ENCODE measurements around the gene LRBA. TPM values are rescaled to one million over a fixed set of nuclear protein-coding genes. Genes with fewer than 3 reads are reported as not detected.

LRBA gene
- polyA plus RNA-seq, 6 donors from 2014 or later = 18.0 to 25.7 (median 19.6) TPM

DNA sequence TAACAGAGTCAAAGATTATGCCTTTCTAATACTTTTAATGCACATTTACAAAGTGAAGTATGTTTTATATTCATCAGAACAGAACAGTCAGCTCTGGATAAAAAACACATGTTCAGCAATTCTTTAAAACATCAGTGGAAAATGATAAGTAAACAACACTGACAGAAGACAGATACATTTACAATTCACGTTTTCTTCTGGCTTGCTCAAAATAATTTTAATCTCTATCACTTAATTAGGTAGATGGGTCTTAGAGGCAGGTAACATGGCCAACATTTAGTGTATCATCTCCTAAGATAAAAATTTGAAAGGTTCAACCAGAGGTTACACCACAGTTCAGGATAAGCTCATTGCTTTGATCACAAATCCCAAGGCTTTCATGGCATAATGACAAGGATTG is 589.9 kb downstream of the LRBA start:
- no peak for DNase-seq
- Mint-ChIP-seq H3K27ac (no peak overlapping the region), H3K36me3 (peaks cover 8 to 17% of the 10 kb centered on the region in 2 donors), H3K4me1 (no peaks in the 10 kb centered on the region), H3K9me3 (no peaks in the 10 kb centered on the region), H3K4me3 (no peak overlapping the region), H3K27me3 (no peaks in the 10 kb centered on the region)
- ATAC-seq (ENCODE audit: low read depth in 2 of 2) = no peak

- no peak overlapping the region for H3K27ac Mint-ChIP-seq
These were observed 591.6 kb downstream of the LRBA start for GRCh38 chr4:150423503-150423902.

DNA sequence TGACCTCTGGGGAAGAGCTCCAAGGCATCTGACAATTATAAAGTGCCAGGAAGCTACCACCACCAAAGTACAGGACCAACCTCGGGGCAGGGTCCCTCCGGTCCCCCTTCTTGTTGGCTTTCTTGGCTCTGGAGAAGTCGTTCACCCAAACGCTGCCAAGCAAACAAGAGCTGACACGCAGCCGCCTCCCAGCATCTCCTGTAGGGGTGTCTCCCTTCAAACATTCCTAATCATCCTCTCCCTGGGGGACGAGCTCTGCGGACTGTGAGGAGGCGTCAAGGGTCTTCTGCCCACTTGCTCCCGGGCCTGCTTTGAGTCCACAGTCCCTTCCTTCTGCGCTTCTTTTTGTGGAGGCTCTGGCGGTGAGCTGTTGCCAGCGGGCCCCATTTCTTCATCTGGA is 592.0 kb downstream of the LRBA start:
- no peaks in the 10 kb centered on the region for H3K9me3 Mint-ChIP-seq
- ATAC-seq (ENCODE audit: low read depth in 2 of 2) (no peak), DNase-seq (no peak)
- peaks cover 8 to 17% of the 10 kb centered on the region in 2 donors for H3K36me3 Mint-ChIP-seq
- H3K4me1 Mint-ChIP-seq = no peaks in the 10 kb centered on the region
- H3K27ac Mint-ChIP-seq = no peak overlapping the region
- no peaks in the 10 kb centered on the region for H3K27me3 Mint-ChIP-seq
- no peak overlapping the region for H3K4me3 Mint-ChIP-seq

More at GRCh38 chr4:150423503-150423902, 591.6 kb downstream of the LRBA start:
- Mint-ChIP-seq H3K4me3 (no peak overlapping the region), H3K9me3 (no peaks in the 10 kb centered on the region), H3K4me1 (no peaks in the 10 kb centered on the region), H3K36me3 (peaks cover 8 to 17% of the 10 kb centered on the region in 2 donors), H3K27me3 (no peaks in the 10 kb centered on the region)
- ATAC-seq (ENCODE audit: low read depth in 2 of 2) (no peak), DNase-seq (no peak)

DNA sequence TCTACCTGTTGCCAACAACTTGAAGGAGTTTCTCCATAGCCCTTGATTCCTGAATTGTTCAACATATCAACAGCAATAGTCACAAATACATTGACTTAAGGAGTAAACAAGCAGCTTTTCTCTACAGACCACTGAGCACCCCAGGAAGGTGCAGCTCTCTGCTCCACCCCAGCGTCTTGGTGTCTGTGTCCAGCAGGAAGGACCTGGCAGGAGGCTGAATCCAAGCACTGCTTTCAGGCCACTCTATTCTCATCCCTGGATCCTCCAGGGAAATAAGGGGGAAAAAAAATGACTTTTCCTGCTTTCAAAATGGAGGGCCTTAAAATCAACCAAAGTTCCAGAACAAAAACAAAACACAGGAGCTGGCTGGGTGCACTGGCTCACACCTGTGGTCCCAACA is 593.5 kb downstream of the LRBA start:
- no peaks in the 10 kb centered on the region for H3K9me3 Mint-ChIP-seq
- no peaks in the 10 kb centered on the region for H3K27me3 Mint-ChIP-seq
- no peaks in the 10 kb centered on the region for H3K4me1 Mint-ChIP-seq
- no peak overlapping the region for H3K27ac Mint-ChIP-seq
- no peak overlapping the region for H3K4me3 Mint-ChIP-seq
- peaks cover 8 to 17% of the 10 kb centered on the region in 2 donors for H3K36me3 Mint-ChIP-seq
- no peak for DNase-seq
- ATAC-seq (ENCODE audit: low read depth in 2 of 2) = no peak

DNA sequence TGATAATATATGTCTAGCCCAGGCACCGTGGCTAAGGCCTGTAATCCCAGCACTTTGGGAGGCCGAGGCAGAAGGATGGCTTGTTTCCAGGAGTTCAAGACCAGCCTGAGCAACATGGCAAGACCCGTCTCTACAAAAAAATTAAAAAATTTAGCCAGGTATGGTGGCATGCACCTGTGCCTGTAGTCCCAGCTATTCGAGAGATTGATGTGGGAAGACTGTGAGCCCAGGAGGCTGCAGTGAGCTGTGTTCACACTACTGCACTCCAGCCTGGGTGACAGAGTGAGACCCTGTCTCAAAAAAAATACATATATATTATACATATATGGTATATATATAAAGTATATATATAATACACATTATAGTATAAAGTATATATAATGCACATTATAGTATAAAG is 595.1 kb downstream of the LRBA start:
- Mint-ChIP-seq H3K4me1 (no peaks in the 10 kb centered on the region), H3K4me3 (no peak overlapping the region), H3K27me3 (no peaks in the 10 kb centered on the region), H3K9me3 (no peaks in the 10 kb centered on the region), H3K27ac (no peak overlapping the region), H3K36me3 (peaks cover 8 to 17% of the 10 kb centered on the region in 2 donors)
- DNase-seq (no peak), ATAC-seq (ENCODE audit: low read depth in 2 of 2) (no peak)

DNA sequence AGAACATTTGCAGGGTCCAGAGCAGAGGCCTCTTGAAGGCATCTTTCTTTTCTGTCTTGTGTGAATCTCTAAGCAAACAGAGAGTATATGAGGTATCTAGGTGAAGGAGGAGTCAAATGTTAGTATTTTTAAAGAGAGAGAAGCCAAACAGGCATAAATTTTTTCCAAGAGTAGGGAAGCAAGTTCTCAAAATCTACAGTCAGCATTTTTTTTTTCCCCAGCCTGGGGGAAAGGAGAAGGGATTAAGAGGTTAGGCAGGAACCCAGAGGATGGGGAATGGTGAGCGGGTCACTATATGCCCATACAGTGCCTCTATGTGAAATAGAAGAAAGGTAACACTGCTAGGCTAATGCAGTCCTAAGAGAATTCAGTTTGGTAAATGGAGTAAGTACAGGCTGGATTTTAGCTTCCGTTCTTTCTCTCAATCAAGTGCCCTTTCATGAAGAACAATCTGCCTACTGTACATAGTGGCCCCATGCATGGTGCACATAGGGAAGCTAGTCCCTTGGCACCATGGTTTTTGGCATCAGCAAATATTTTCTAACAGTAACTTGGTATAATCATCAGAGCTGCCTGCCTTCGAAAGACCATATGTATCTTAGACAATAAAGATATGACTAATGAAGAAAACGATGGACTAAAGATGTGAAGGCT is 596.2 kb downstream of the LRBA start:
- no peaks in the 10 kb centered on the region for H3K4me1 Mint-ChIP-seq
- H3K27me3 Mint-ChIP-seq = no peaks in the 10 kb centered on the region
- no peaks in the 10 kb centered on the region for H3K9me3 Mint-ChIP-seq
- ATAC-seq (ENCODE audit: low read depth in 2 of 2) (no peak), DNase-seq (no peak)
- no peak overlapping the region for H3K4me3 Mint-ChIP-seq
- H3K27ac Mint-ChIP-seq = peak overlapping the region in 2 of 6 donors; percentile 1 to 58
- H3K36me3 Mint-ChIP-seq = peaks cover 15 to 17% of the 10 kb centered on the region in 2 donors

- H3K27me3 Mint-ChIP-seq = no peaks in the 10 kb centered on the region
- H3K4me1 Mint-ChIP-seq = no peaks in the 10 kb centered on the region
- H3K27ac Mint-ChIP-seq = no peak overlapping the region
- H3K36me3 Mint-ChIP-seq = peaks cover 0 to 17% of the 10 kb centered on the region in 2 donors
- DNase-seq (no peak), ATAC-seq (ENCODE audit: low read depth in 2 of 2) (no peak)
- H3K4me3 Mint-ChIP-seq = no peak overlapping the region
- H3K9me3 Mint-ChIP-seq = no peaks in the 10 kb centered on the region
These were observed 599.9 kb downstream of the LRBA start for GRCh38 chr4:150415213-150415612.

- DNase-seq = no peak
- no peak overlapping the region for H3K27ac Mint-ChIP-seq
- H3K27me3 Mint-ChIP-seq = no peaks in the 10 kb centered on the region
- no peak overlapping the region for H3K4me3 Mint-ChIP-seq
- H3K9me3 Mint-ChIP-seq = no peaks in the 10 kb centered on the region
- H3K4me1 Mint-ChIP-seq = peaks cover 0 to 11% (median 0%) of the 10 kb centered on the region in 3 donors
- no peak for ATAC-seq (ENCODE audit: low read depth in 2 of 2)
- H3K36me3 Mint-ChIP-seq = peaks cover 0 to 18% of the 10 kb centered on the region in 2 donors
These were observed 603.6 kb downstream of the LRBA start for GRCh38 chr4:150411520-150411919.

GRCh38 chr4:150402871-150403272 is 612.2 kb downstream of the LRBA start:
- Mint-ChIP-seq H3K4me3 (no peak overlapping the region), H3K9me3 (no peaks in the 10 kb centered on the region), H3K27me3 (no peaks in the 10 kb centered on the region), H3K27ac (no peak overlapping the region), H3K36me3 (peaks cover 21 to 26% of the 10 kb centered on the region in 2 donors), H3K4me1 (peaks cover 0 to 11% (median 4%) of the 10 kb centered on the region in 3 donors)
- ATAC-seq (ENCODE audit: low read depth in 2 of 2) (peak; percentile 45), DNase-seq (peak; percentile 7)

- H3K9me3 Mint-ChIP-seq = no peaks in the 10 kb centered on the region
- H3K36me3 Mint-ChIP-seq = peaks cover 21 to 24% of the 10 kb centered on the region in 2 donors
- no peak overlapping the region for H3K27ac Mint-ChIP-seq
- peaks cover 0 to 4% (median 0%) of the 10 kb centered on the region in 3 donors for H3K4me1 Mint-ChIP-seq
- DNase-seq (no peak), ATAC-seq (ENCODE audit: low read depth in 2 of 2) (no peak)
- H3K27me3 Mint-ChIP-seq = no peaks in the 10 kb centered on the region
- no peak overlapping the region for H3K4me3 Mint-ChIP-seq
These were observed 613.9 kb downstream of the LRBA start for GRCh38 chr4:150401083-150401687.

DNA sequence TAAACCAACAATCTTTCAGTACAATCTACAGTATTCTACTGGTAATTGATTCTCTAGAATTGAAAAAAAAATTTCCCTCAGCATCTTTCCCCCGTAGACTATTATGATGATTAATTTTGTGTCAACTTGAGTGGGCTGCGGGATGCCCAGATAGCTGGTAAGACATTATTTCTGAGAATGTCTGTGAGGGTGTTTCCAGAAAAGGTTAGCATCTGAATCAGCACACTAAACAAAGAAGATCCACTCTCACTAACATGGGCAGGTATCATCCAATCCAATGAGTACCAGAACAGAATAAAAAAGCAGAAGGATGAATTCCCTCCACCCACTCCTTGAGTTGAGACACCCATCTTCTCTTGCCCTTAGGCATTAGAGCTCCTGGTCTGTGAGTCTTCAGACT is 619.2 kb downstream of the LRBA start:
- H3K4me3 Mint-ChIP-seq = no peak overlapping the region
- ATAC-seq (ENCODE audit: low read depth in 2 of 2) = no peak
- no peak for DNase-seq
- H3K27me3 Mint-ChIP-seq = no peaks in the 10 kb centered on the region
- no peak overlapping the region for H3K27ac Mint-ChIP-seq
- H3K9me3 Mint-ChIP-seq = peaks cover 0 to 19% (median 12%) of the 10 kb centered on the region in 7 donors
- H3K4me1 Mint-ChIP-seq = no peaks in the 10 kb centered on the region
- peaks cover 19 to 27% of the 10 kb centered on the region in 2 donors for H3K36me3 Mint-ChIP-seq

GRCh38 chr4:150394046-150394445 is 621.0 kb downstream of the LRBA start:
- no peak for ATAC-seq (ENCODE audit: low read depth in 2 of 2)

GRCh38 chr4:150391052-150391451 is 624.0 kb downstream of the LRBA start:
- Mint-ChIP-seq H3K4me3 (no peak overlapping the region), H3K27me3 (no peaks in the 10 kb centered on the region), H3K4me1 (peaks cover 0 to 5% (median 0%) of the 10 kb centered on the region in 3 donors), H3K9me3 (peaks cover 0 to 30% (median 21%) of the 10 kb centered on the region in 7 donors), H3K36me3 (peaks cover 21 to 33% of the 10 kb centered on the region in 2 donors), H3K27ac (peak overlapping the region in 1 of 6 donors; percentile 89)
- DNase-seq (no peak), ATAC-seq (ENCODE audit: low read depth in 2 of 2) (no peak)

More at GRCh38 chr4:150394046-150394445, 621.0 kb downstream of the LRBA start:
- peaks cover 17 to 19% of the 10 kb centered on the region in 2 donors for H3K36me3 Mint-ChIP-seq
- no peak overlapping the region for H3K27ac Mint-ChIP-seq
- H3K4me3 Mint-ChIP-seq = no peak overlapping the region
- no peaks in the 10 kb centered on the region for H3K4me1 Mint-ChIP-seq
- no peak for DNase-seq
- H3K9me3 Mint-ChIP-seq = peaks cover 0 to 19% (median 12%) of the 10 kb centered on the region in 7 donors
- H3K27me3 Mint-ChIP-seq = no peaks in the 10 kb centered on the region

- DNase-seq (no peak), ATAC-seq (ENCODE audit: low read depth in 2 of 2) (no peak)
- Mint-ChIP-seq H3K27ac (peak overlapping the region in 1 of 6 donors; percentile 89), H3K4me3 (no peak overlapping the region), H3K27me3 (no peaks in the 10 kb centered on the region), H3K4me1 (peaks cover 0 to 5% (median 0%) of the 10 kb centered on the region in 3 donors), H3K36me3 (peaks cover 21 to 33% of the 10 kb centered on the region in 2 donors), H3K9me3 (peaks cover 0 to 28% (median 21%) of the 10 kb centered on the region in 7 donors)
These were observed 624.6 kb downstream of the LRBA start for GRCh38 chr4:150390531-150390910.

Measured in naive B cell (primary cell).